Left ventricle myocardium superior (tissue), 1 donor: ENCODE measurements around the gene LACTBL1. TPM values are rescaled to one million over a fixed set of nuclear protein-coding genes. Genes with fewer than 3 reads are reported as not detected.

Experiments used
- ATAC-seq: fragments of 200-7000 bp; cut with Tn5 transposase; one replicate; pipeline ENCODE4 v1.9.1; 2020; ENCODE audit warnings: mild to moderate bottlenecking, moderate library complexity
- DNase-seq: peaks from one replicate; pipeline ENCODE4 v3.0.0-alpha.2; 2020
- intact Hi-C: fragments of 100-400 bp; cut with micrococcal nuclease; formaldehyde crosslinking; loops from one replicate; pipeline ENCODE4 v1.11.0; 2022
- total RNA-seq: library from RNA; stranded (reverse); fragmentation: NEBNext Ultra II Directional; extraction: Animal tissue kit (Norgen Biotek cat#: 25700); gene quantifications from one replicate; pipeline ENCODE4 v1.2.1, GENCODE V29; 2021
- donor health status: DM: no; HTN: yes; CAD: no; lungs with severe emphysema.

The LACTBL1 gene
- total RNA-seq, 1 donor from 2014 or later = not detected

GRCh38 chr1:22918644-22919043 is 54.0 kb downstream of the LACTBL1 start:
- intact Hi-C loops = no loop called here

DNA sequence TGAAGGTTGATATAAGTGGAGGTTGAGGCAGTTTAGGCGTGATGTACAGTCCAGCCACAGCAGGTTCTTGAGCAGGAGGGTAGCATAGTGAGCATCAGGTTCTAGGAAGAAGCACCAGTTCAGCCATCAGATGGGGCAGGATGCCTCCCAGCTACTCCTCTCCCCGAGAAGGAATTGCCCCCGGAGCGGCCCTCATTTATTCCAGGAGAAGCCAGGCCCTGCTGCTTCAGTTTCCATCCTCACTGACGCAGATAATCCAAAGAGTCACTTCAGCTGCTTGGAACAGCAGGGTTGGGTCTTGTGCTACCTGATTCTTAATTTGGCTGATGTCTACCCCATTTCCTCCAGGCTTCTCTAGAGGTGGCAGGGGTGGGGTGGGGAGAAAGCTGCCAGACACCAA is 54.7 kb downstream of the LACTBL1 start:
- ATAC-seq = no peak
- intact Hi-C loops = no loop called here

More at GRCh38 chr1:22918644-22919043, 54.0 kb downstream of the LACTBL1 start:
- ATAC-seq (no peak), DNase-seq (no peak)

DNA sequence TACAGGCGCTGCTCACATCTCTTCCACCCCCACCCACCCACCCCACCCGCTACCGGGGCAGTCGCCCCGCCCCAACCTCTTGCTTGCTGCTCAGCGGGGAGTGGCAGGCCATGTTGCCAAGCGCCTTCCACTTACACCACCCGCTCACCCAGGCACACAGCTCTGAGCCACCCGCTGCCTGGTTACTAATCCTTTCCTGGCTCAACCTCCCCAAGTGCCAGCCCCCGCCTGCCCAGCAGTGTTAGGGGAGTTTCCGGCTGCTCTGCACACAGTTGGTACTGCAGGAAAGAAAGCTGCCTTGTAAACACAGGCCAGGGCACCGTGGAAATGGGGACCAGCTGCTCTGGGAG is 56.2 kb downstream of the LACTBL1 start:
- no peak for DNase-seq
- intact Hi-C loops = no loop called here
- no peak for ATAC-seq

More for the DNA sequence above, 54.7 kb downstream of the LACTBL1 start:
- DNase-seq = no peak

- intact Hi-C loops = no loop called here
- ATAC-seq (no peak), DNase-seq (no peak)
Observed at GRCh38 chr1:22915816-22916470, 56.7 kb downstream of the LACTBL1 start.

DNA sequence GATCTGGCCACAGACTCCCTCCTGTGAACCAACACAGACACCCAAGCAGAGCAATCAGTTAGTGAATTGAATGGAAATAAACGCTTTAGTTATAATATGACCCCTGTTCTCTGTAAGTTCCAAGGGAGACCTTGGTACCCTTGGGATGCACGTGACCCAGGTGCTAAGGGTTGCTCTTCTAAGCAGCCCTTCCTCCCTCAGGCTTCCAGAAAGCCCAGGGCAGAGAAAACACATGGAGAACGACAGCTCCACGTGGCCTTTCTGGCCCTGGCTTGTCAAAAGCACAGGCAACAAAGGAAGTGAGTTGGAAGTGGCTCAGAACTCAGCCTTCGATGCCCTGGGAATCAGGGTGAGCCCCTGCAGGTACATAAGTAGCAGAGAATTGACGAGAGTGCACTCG is 57.4 kb downstream of the LACTBL1 start:
- ATAC-seq = no peak
- intact Hi-C loops = no loop called here
- DNase-seq = no peak

DNA sequence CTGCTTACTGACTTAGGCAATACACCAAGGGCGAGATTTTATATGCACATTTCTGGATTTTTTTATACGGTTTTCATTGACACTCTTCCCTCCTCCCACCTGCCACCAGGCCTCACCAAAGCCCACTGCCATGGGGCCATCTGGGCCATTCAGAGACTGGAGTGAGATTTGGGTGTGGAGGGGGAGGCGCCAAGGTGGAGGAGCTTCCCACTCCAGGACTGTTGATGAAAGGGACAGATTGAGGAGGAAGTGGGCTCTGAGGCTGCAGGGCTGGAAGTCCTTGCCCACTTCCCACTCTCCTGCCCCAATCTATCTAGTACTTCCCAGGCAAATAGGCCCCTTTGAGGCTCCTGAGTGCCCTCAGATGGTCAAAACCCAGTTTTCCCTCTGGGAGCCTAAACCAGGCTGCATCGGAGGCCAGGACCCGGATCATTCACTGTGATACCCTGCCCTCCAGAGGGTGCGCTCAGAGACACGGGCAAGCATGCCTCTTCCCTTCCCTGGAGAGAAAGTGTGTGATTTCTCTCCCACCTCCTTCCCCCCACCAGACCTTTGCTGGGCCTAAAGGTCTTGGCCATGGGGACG is 57.9 kb downstream of the LACTBL1 start:
- no peak for DNase-seq
- ATAC-seq = no peak
- intact Hi-C loops = no loop called here

DNA sequence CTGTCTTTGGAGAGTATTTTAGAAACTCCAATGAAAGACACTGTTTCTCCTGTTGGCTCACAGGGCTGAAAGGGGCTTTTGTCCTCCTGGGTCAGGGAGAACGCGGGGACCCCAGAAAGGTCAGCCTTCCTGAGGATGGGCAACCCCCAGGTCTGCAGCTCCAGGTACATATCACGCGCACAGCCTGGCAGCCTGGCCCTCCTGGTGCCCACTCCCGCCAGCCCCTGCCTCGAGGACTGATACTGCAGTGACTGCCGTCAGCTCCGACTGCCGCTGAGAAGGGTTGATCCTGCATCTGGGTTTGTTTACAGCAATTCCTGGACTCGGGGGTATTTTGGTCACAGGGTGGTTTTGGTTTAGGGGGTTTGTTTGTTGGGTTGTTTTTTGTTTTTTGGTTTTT is 58.5 kb downstream of the LACTBL1 start:
- DNase-seq = no peak
- no peak for ATAC-seq
- intact Hi-C loops = no loop called here

DNA sequence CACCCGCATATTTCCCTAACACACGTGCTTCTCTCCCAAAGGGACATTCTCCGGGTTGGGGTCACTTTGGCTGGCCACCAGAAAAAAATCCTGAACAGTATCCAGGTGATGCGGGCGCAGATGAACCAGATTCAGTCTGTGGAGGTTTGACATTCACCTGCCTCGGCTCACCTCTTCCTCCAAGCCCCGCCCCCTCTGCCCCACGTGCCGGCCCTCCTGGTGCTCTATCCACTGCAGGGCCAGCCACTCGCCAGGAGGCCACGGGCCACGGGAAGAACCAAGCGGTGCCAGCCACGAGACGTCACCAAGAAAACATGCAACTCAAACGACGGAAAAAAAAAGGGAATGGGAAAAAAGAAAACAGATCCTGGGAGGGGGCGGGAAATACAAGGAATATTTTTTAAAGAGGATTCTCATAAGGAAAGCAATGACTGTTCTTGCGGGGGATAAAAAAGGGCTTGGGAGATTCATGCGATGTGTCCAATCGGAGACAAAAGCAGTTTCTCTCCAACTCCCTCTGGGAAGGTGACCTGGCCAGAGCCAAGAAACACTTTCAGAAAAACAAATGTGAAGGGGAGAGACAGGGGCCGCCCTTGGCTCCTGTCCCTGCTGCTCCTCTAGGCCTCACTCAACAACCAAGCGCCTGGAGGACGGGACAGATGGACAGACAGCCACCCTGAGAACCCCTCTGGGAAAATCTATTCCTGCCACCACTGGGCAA is 59.1 kb downstream of the LACTBL1 start:
- ATAC-seq = no peak
- intact Hi-C loops = no loop called here
- no peak for DNase-seq

DNA sequence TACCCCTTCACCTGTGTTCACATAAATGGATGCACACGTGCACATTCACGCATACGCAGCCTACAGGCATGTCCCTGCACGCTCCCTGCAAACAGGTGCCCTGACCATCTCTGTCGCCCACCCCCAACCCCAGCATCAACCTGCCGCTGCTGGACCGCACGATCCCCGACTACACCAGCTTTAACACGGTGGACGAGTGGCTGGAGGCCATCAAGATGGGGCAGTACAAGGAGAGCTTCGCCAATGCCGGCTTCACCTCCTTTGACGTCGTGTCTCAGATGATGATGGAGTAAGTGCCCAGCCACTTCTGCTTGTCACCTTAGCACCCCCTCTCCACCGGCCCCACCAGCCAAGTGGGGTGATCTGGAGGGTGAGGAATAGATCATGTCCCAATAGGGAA is 60.4 kb downstream of the LACTBL1 start:
- no peak for ATAC-seq
- no peak for DNase-seq
- intact Hi-C loops = no loop called here

DNA sequence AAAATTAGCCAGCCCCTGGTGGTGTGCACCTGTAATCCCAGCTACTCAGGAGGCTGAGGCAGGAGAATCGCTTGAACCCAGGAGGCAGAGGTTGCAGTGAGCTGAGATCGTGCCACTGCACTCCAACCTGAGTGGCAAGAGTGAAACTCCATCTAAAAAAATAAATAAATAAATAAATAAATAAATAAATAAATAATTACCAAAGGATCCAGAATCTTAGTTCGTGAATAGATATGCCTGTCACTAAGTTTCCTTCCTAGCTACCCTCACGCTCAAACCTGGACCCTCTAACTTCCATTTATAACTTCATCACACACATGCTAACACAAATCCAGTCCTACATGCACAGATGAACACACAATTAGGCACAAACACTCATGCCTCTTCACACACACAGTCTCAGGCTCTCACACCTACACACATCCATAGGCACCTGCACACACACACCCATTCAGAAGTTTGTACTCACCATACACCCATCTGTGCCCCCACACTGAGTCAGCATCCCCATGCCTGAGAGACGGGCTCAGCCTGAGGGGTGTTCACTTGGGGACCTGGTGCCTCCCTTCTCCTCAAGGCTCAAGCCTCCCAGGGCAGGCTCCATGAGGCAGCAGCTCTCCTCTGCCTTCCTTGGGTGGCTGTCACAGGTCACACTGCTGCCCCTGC is 61.5 kb downstream of the LACTBL1 start:
- ATAC-seq = no peak
- no peak for DNase-seq
- intact Hi-C loops = no loop called here

- ATAC-seq (no peak), DNase-seq (no peak)
- intact Hi-C loops = no loop called here
Observed at GRCh38 chr1:22910286-22910685, 62.4 kb downstream of the LACTBL1 start.

DNA sequence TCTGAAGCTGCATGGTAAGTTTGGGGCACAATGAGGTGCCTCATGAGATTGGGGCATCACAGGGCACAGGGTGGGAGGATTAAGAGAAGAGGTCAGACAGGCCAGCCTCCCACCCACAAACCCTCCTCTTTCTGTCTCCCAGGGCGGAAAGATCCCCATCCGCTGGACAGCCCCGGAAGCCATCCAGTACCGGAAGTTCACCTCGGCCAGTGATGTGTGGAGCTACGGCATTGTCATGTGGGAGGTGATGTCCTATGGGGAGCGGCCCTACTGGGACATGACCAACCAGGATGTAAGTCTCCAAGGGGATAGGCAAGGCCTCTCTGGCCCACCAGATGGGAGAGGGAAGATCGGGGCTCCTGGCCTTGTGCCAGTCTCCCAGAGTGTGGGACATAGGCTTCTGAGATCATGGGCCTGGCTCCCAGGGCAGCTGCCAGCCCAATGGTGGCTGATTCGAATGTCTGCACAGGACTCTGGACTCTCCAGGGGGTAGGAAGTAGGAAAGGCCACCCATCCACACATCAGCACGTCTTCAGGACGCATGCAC is 63.7 kb downstream of the LACTBL1 start:
- ATAC-seq (no peak), DNase-seq (no peak)
- intact Hi-C loops = no loop called here

GRCh38 chr1:22907528-22907927 is 65.1 kb downstream of the LACTBL1 start:
- DNase-seq = no peak
- no peak for ATAC-seq
- intact Hi-C loops = no loop called here

GRCh38 chr1:22906968-22907367 is 65.7 kb downstream of the LACTBL1 start:
- intact Hi-C loops = no loop called here
- DNase-seq (no peak), ATAC-seq (no peak)

GRCh38 chr1:22903113-22903512 is 69.6 kb downstream of the LACTBL1 start:
- intact Hi-C loops = no loop called here
- ATAC-seq (no peak), DNase-seq (no peak)

Other genes starting within 250 kb of the LACTBL1 start
- gene TEX46, start 43.0 kb upstream of the LACTBL1 start, total RNA-seq = not detected
- gene KDM1A, start 46.6 kb upstream of the LACTBL1 start, total RNA-seq = 35.0 TPM
- 28.0 TPM for gene LUZP1, start 196.0 kb upstream of the LACTBL1 start, total RNA-seq
- gene HTR1D, start 244.6 kb upstream of the LACTBL1 start, total RNA-seq = 0.07 TPM